ENCODE data around the gene MATCAP1.

Gene MATCAP1

DNA sequence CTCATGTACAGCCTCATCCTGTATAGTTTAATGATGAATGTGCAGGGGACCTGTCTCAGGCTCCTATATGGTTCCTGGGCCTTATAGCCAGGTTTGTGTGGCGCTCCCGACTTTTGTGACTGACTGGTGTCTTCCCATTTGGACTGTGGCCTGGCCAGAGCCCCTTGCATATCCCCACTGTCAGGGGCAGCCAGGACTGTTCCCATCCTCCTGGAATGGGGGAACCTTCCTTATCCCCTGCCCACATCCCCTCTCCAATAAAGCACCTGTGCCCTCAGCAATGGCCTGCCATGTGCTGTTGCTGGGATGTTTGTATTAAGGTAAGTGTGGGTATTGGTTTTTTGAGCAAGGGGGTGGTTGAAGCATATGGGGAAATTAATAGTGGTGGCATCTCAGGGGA lies 35.5 kb downstream of the MATCAP1 start:
- Histone ChIP-seq H3K27me3 (no peaks in the 10 kb centered on the region), H3K4me1 (0 out of 2 replicates have a peak, but pooled peaks cover 2% of the 10 kb centered on the region), H3K4me3 (ENCODE audit: low read depth, low read length) (no peak overlapping the region), H3K9me3 (no peaks in the 10 kb centered on the region), H3K36me3 (peaks cover 50% of the 10 kb centered on the region)
- TF ChIP-seq, protein P1, sequence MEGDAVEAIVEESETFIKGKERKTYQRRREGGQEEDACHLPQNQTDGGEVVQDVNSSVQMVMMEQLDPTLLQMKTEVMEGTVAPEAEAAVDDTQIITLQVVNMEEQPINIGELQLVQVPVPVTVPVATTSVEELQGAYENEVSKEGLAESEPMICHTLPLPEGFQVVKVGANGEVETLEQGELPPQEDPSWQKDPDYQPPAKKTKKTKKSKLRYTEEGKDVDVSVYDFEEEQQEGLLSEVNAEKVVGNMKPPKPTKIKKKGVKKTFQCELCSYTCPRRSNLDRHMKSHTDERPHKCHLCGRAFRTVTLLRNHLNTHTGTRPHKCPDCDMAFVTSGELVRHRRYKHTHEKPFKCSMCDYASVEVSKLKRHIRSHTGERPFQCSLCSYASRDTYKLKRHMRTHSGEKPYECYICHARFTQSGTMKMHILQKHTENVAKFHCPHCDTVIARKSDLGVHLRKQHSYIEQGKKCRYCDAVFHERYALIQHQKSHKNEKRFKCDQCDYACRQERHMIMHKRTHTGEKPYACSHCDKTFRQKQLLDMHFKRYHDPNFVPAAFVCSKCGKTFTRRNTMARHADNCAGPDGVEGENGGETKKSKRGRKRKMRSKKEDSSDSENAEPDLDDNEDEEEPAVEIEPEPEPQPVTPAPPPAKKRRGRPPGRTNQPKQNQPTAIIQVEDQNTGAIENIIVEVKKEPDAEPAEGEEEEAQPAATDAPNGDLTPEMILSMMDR (IDR thresholded peaks at IDR 0.05; ENCODE audit: low read depth, low read length): no peak
- no peak for DNase-seq

DNA sequence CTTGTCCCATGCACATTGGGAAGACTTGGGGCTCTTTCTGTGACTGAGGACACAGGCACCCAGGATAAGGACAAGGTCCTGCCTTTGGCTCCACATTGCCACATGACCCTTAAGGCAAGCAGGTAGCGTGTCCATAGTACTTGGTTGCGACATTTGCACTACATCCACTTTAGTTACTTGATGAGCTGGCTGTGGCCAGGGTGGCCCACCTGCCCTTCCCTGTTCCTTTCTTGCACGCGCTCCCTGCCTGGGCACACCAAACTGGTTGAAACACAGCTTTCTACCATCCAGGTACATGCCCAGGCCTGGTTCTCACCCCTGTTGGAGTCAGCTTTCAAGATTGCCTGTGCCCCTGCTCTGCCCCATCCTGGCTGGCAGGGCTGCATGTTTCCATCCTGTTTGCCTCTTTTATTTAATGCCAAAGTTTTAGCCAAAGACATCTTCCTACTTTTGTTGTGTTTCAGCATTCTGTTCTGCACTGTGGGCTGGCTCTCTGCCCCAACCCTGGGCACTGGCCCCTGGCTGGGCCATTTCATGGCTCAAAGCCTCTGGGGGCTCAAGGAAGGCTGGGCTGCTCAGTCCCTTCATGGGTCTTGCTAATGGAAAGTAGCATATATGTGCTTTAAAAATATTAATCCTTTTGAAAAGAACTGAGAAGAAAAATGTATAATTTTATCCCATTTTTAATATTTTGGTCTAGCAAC lies 36.2 kb downstream of the MATCAP1 start:
- Histone ChIP-seq H3K4me1 (0 out of 2 replicates have a peak, but pooled peaks cover 2% of the 10 kb centered on the region), H3K27me3 (no peaks in the 10 kb centered on the region), H3K4me3 (ENCODE audit: low read depth, low read length) (no peak overlapping the region), H3K36me3 (peaks cover 56% of the 10 kb centered on the region), H3K9me3 (no peaks in the 10 kb centered on the region)
- TF ChIP-seq, protein P1 (IDR thresholded peaks at IDR 0.05; ENCODE audit: low read depth, low read length): no peak
- no peak for DNase-seq

DNA sequence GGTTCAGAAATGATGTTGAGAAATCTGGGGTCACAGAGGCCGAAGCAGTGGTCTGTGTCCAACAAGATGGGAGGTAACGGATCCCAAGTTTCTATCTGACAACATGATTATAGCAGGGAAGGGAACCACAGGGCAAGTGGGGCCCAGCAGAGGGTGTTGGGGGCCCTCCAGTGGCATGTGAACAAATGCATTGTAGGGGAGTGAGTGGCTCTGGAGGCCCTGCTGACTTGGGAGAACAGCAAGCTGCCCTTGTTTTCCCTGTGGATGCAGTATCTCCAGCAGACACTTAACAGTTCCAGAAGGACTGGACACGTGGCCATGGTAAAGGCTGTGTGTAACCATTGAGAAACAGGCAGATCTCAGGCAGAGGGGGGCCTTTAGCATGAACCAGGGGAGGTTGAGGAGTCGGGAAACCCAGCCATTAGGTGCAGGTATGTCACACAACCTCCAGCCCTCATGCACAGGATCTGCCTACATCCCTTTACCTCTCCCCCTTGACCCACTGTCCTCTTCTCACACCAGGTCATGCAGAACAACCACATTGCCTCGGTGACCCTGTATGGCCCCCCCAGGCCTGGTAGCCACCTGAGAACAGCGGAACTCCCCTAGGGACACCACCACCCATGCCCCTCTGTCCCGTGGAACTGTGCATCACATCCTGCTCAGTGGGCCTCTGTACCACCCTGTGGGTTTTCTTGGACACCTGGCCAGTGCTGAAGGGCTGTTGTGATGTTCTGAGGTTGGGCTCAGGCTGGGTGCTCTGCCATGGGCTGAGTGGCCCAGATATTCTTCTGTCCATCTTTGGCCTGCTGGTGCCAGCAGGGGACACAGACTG lies 37.0 kb downstream of the MATCAP1 start:
- no peak overlapping the region for H3K4me3 ChIP-seq (ENCODE audit: low read depth, low read length)
- TF ChIP-seq, protein P1 (IDR thresholded peaks at IDR 0.05; ENCODE audit: low read depth, low read length): no peak
- H3K9me3 ChIP-seq: no peaks in the 10 kb centered on the region
- DNase-seq: no peak
- 0 out of 2 replicates have a peak, but pooled peaks cover 2% of the 10 kb centered on the region for H3K4me1 ChIP-seq
- peaks cover 62% of the 10 kb centered on the region for H3K36me3 ChIP-seq
- H3K27me3 ChIP-seq: no peaks in the 10 kb centered on the region

DNA sequence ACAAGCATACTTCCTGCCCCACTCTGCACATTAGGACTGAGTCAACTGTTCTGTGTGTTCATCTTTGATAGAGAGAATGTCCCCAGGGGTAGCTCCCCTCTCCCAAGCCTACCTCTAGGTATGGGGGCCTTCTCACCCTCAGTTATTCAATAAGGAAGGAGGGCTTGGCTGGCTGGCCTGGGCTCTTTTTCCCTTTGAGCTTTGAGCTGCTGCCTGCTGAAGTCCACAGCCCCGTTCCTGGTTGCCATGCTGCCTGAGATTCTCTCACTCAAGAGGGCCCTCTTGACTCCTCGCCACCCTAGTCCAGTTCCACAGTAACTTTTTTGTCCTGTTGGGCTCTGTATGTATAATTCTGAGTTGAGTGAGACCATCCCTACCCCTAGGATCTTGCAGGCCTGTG lies 38.0 kb downstream of the MATCAP1 start:
- no peaks in the 10 kb centered on the region for H3K4me1 ChIP-seq
- DNase-seq: no peak
- TF ChIP-seq, protein P1 (IDR thresholded peaks at IDR 0.05; ENCODE audit: low read depth, low read length): no peak
- H3K27me3 ChIP-seq: no peaks in the 10 kb centered on the region
- H3K9me3 ChIP-seq: no peaks in the 10 kb centered on the region
- H3K4me3 ChIP-seq (ENCODE audit: low read depth, low read length): no peak overlapping the region
- peaks cover 72% of the 10 kb centered on the region for H3K36me3 ChIP-seq

DNA sequence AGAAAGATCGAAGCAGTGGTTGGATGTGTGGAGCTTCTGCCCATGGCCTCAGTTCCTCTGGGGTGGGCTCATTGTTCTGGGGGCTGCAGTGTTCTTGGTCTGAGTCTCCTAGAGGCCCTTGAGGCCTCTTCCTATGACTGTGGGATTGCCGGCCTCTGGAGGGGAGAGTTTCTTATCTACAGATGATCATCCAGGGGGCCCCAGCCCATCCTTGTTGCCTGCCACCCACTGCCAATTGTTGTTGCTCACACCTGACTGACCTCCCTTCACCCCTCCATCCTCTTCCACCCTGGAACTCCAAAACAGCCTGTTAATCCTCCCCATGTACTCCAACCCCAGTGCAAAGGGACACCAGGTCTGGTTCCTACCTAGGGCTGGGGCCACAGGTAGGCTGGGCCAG lies 38.8 kb downstream of the MATCAP1 start:
- H3K27me3 ChIP-seq: no peaks in the 10 kb centered on the region
- H3K4me3 ChIP-seq (ENCODE audit: low read depth, low read length): no peak overlapping the region
- H3K9me3 ChIP-seq: no peaks in the 10 kb centered on the region
- no peaks in the 10 kb centered on the region for H3K4me1 ChIP-seq
- DNase-seq: no peak
- TF ChIP-seq, protein P1 (IDR thresholded peaks at IDR 0.05; ENCODE audit: low read depth, low read length): no peak
- H3K36me3 ChIP-seq: peaks cover 80% of the 10 kb centered on the region

DNA sequence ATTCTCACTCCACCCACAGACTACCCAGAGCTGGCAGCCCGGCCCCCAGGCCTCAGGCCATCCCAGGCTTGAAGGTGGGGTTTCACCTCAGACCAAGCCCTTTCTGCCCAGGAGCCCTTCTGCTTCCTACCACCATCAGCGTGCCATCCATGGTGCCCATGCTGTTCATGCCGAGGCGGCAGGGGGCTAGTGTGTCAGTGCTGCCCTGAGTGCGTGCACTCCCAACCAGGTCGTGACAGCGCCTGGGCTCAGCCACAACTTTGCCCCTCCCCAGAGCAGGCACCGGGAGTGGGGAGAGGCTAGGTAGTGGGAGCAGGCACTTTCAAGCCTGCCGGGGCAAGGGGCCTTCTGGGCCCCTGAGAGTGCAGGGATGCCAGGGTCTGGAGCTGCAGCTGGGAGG lies 41.4 kb downstream of the MATCAP1 start:
- no peaks in the 10 kb centered on the region for H3K4me1 ChIP-seq
- no peaks in the 10 kb centered on the region for H3K27me3 ChIP-seq
- no peaks in the 10 kb centered on the region for H3K9me3 ChIP-seq
- no peak overlapping the region for H3K4me3 ChIP-seq (ENCODE audit: low read depth, low read length)
- no peak for DNase-seq
- TF ChIP-seq, protein P1 (IDR thresholded peaks at IDR 0.05; ENCODE audit: low read depth, low read length): no peak
- peaks cover 80% of the 10 kb centered on the region for H3K36me3 ChIP-seq

Data from BE2C (cell line).